HepG2 (cell line): ENCODE results near the gene KPNA4. TPM values are rescaled to one million over a fixed set of nuclear protein-coding genes. Genes with fewer than 3 reads are reported as not detected.

ENCODE experiments used
- ATAC-seq: fragments of 200-7000 bp; cut with Tn5 transposase; 3 replicates; pipeline ENCODE4 v1.9.1; 2020; ENCODE audit warnings: mild to moderate bottlenecking, moderate library complexity
- BruUV-seq: library from RNA; stranded (reverse); fragments of 400-500 nt; replicated peaks from 2 replicates; lab custom pipeline; 2021; lab: Mats Ljungman, UMichigan
- CTCF ChIA-PET: fragments of 300-600 bp; formaldehyde crosslinking; extraction: SDS; loops from one replicate; lab custom pipeline; 2021; ENCODE audit warnings: low total read pairs, inconsistent platforms, low intra/inter-chr PET ratio; lab: Yijun Ruan, JAX
- POLR2A ChIA-PET: fragments of 350-600 bp; sonication (Branson Sonifier 250); formaldehyde crosslinking; loops from one replicate; lab custom pipeline; 2020; ENCODE audit warnings: antibody characterized with exemption, inconsistent platforms; lab: Yijun Ruan, JAX
- DNase-seq: peaks from one replicate; pipeline ENCODE4 v3.0.0-alpha.2; 2015; ENCODE audit warnings: low spot score
- FAIRE-seq: peaks from 3 replicates; lab custom pipeline; 2011; peaks lifted over from hg19 to GRCh38; lab: Jason Lieb, UNC
- H2AFZ ChIP-seq: one replicate; pipeline ENCODE4 v1.6.1; 2011; ENCODE audit warnings: low read length, inconsistent platforms
- H3K27ac ChIP-seq: fragments of 300-600 bp; 3 replicates; pipeline ENCODE4 v1.8.0; 2011; ENCODE audit warnings: mixed run types, mild to moderate bottlenecking, mixed read lengths, low read length, inconsistent platforms; ENCODE audit not compliant: insufficient read depth; ENCODE audit errors: extremely low read length
- H3K27me3 ChIP-seq, 2 experiments: fragments of 200-600 bp in 1 of 2; 2 replicates in 1 of 2; 3 replicates in 1 of 2; pipeline versions ENCODE4 v1.6.0 to v1.8.0; 2011; ENCODE audit warnings: low read length in 2 of 2, mild to moderate bottlenecking in 2 of 2, moderate library complexity in 2 of 2, inconsistent platforms in 1 of 2; ENCODE audit not compliant: insufficient read depth in 2 of 2, control insufficient read depth in 1 of 2
- H3K36me3 ChIP-seq, 2 experiments: fragments of 200-600 bp in 1 of 2; replicated peaks in 1 of 2; 2 replicates in 1 of 2; 3 replicates in 1 of 2; pipeline versions ENCODE4 v1.5.1 to v1.8.0; 2011; ENCODE audit warnings: low read length in 2 of 2, inconsistent platforms in 1 of 2; ENCODE audit not compliant: insufficient read depth in 2 of 2, control insufficient read depth in 1 of 2
- H3K4me1 ChIP-seq: 2 replicates; pipeline ENCODE4 v1.5.1; 2012; ENCODE audit warnings: low read length, inconsistent platforms; ENCODE audit not compliant: insufficient read depth
- H3K4me2 ChIP-seq: 2 replicates; pipeline ENCODE4 v1.6.0; 2011; ENCODE audit warnings: low read depth, low read length, inconsistent platforms
- H3K4me3 ChIP-seq, 3 experiments: fragments of 200-600 bp in 1 of 3; sonication (generic), shearing (Covaris generic) in 1 of 3; replicated peaks in 1 of 3; 2 replicates each; pipeline ENCODE4 v1.5.1; 2011 to 2016; ENCODE audit warnings: low read length in 3 of 3, inconsistent platforms in 2 of 3, low read depth in 2 of 3, mild to moderate bottlenecking in 2 of 3, control low read depth in 1 of 3, mixed read lengths in 1 of 3; ENCODE audit not compliant: insufficient read depth in 1 of 3
- H3K79me2 ChIP-seq: one replicate; pipeline ENCODE4 v1.6.1; 2011; ENCODE audit warnings: low read length, inconsistent platforms; ENCODE audit not compliant: insufficient read depth
- H3K9ac ChIP-seq: 2 replicates; pipeline ENCODE4 v1.6.0; 2011; ENCODE audit warnings: mild to moderate bottlenecking, low read depth, low read length, inconsistent platforms; ENCODE audit not compliant: insufficient read depth
- H3K9me3 ChIP-seq: 2 replicates; pipeline ENCODE4 v1.5.1; 2012; ENCODE audit warnings: mild to moderate bottlenecking, low read length
- H4K20me1 ChIP-seq: 2 replicates; pipeline ENCODE4 v1.6.0; 2011; ENCODE audit warnings: inconsistent platforms, mild to moderate bottlenecking, low read length, moderate library complexity; ENCODE audit not compliant: insufficient read depth
- ATF5 ChIP-seq: sonication (generic); formaldehyde crosslinking; IDR thresholded peaks from 2 replicates; pipeline ENCODE4 v1.4.0; 2020; ENCODE audit warnings: mild to moderate bottlenecking, low read depth, missing genetic modification reagents
- ATF7 ChIP-seq, 2 experiments: fragments of 450-650 bp in 1 of 2; sonication (generic) in 1 of 2; formaldehyde crosslinking in 1 of 2; IDR thresholded peaks; 2 replicates each; pipeline versions ENCODE4 v1.4.0 to v1.6.1; 2016 to 2020; ENCODE audit warnings: antibody characterized with exemption in 1 of 2, mild to moderate bottlenecking in 1 of 2, missing genetic modification reagents in 1 of 2
- GZF1 ChIP-seq: sonication (generic); formaldehyde crosslinking; IDR thresholded peaks from 2 replicates; pipeline ENCODE4 v1.5.1; 2020; ENCODE audit warnings: mild to moderate bottlenecking, missing genetic modification reagents
- HNF1A ChIP-seq, 2 experiments: sonication (generic) in 1 of 2; formaldehyde crosslinking in 1 of 2; IDR thresholded peaks; 2 replicates each; pipeline versions ENCODE4 v1.4.0 to v1.6.1; 2016 to 2020; ENCODE audit warnings: borderline replicate concordance in 1 of 2, low read depth in 1 of 2, mild to moderate bottlenecking in 1 of 2, missing genetic modification reagents in 1 of 2
- NFYB ChIP-seq: sonication (generic); formaldehyde crosslinking; IDR thresholded peaks from 2 replicates; pipeline ENCODE4 v1.4.0; 2020; ENCODE audit warnings: missing genetic modification reagents
- TRIM24 ChIP-seq: sonication (generic); formaldehyde crosslinking; IDR thresholded peaks from 2 replicates; pipeline ENCODE4 v1.8.0; 2022; ENCODE audit warnings: mild to moderate bottlenecking, missing genetic modification reagents
- ZBTB37 ChIP-seq: sonication (generic); formaldehyde crosslinking; IDR thresholded peaks from 2 replicates; pipeline ENCODE4 v1.4.0; 2020; ENCODE audit warnings: mild to moderate bottlenecking, missing genetic modification reagents
- in situ Hi-C: cut with HindIII; loops from 2 replicates; pipeline ENCODE4 v1.10.0; 2017; ENCODE audit warnings: low pct_unique_long_range_greater_than_20kb; ENCODE audit not compliant: extremely low pct_ligation_motif_present
- intact Hi-C: fragments of 100-400 bp; cut with micrococcal nuclease; formaldehyde crosslinking; loops from one replicate; pipeline ENCODE4 v1.10.0; 2022; ENCODE audit not compliant: unreplicated experiment
- polyA plus RNA-seq, 8 experiments: library from polyadenylated mRNA; depleted of rRNA in 3 of 8; stranded (reverse) in 7 of 8; unstranded in 1 of 8; fragments of >200 nt; fragmentation: Illumina TruSeq in 4 of 8; extraction: Trizol in 4 of 8; gene quantifications; 2 replicates each; pipeline versions ENCODE4 v1.2.1 to v1.2.3, GENCODE V29; 2011 to 2016; ENCODE audit warnings: low read depth in 4 of 8, missing spikeins in 1 of 8, mixed read lengths in 1 of 8; ENCODE audit not compliant: insufficient read depth in 1 of 8
- total RNA-seq, 5 experiments: library from RNA; depleted of rRNA; stranded (reverse); fragments of >200 nt; fragmentation: Illumina TruSeq; extraction: Trizol; gene quantifications; 2 replicates each; pipeline ENCODE4 v1.2.3, GENCODE V29; 2016; ENCODE audit warnings: low read depth in 1 of 5

The KPNA4 gene
- total and polyA plus RNA-seq, 2 of the 13 experiments (the other 11 are each of a cell fraction or from before 2014, with no cell fraction given) = 9.9 to 27.9 TPM

- TF ChIP-seq HNF1A (IDR thresholded peaks at IDR 0.05; ENCODE audit: low read depth) (no peak), HNF1A (CRISPR knock-in tag; IDR thresholded peaks at IDR 0.05; ENCODE audit: borderline replicate concordance) (no peak), TRIM24 (CRISPR knock-in tag) (no peak), ZBTB37 (no peak), NFYB (CRISPR knock-in tag) (no peak), ATF5 (CRISPR knock-in tag) (no peak), GZF1 (CRISPR knock-in tag) (no peak)
Measured at GRCh38 chr3:160537729-160538128, 27.6 kb downstream of the KPNA4 start (continued).

- no peak for ATAC-seq
- Histone ChIP-seq H3K4me1 (no peaks in the 10 kb centered on the region), H3K4me3 (no peak overlapping the region), H3K27ac (no peak overlapping the region), H3K9ac (no peak overlapping the region), H3K9me3 (no peaks in the 10 kb centered on the region), H3K79me2 (peaks cover 4% of the 10 kb centered on the region), H3K4me2 (no peak overlapping the region), H3K27me3 (no peaks in the 10 kb centered on the region), H3K36me3 (peaks cover 4 to 55% of the 10 kb centered on the region in 2 experiments; a peak in 4 of 5 replicates), H2AFZ (no peak overlapping the region), H4K20me1 (no peaks in the 10 kb centered on the region)
- no peak for DNase-seq
- ChIA-PET POLR2A (no interaction called here), CTCF (no interaction called here)
- FAIRE-seq = no peak
- in situ Hi-C loops = no loop called here
- TF ChIP-seq ATF7 (IDR thresholded peaks at IDR 0.05) (no peak), ATF7 (CRISPR knock-in tag; IDR thresholded peaks at IDR 0.05) (no peak)
- intact Hi-C loops = no loop called here
- no TSS peak for BruUV-seq
Measured at GRCh38 chr3:160532371-160532770, 33.0 kb downstream of the KPNA4 start.
